ENCODE data around the gene SRSF3.

Gene SRSF3

GRCh38 chr6:36615018-36615761 is 21.0 kb downstream of the SRSF3 start (continued):
- TF ChIP-seq SETDB1 (IDR thresholded peaks at IDR 0.05; ENCODE audit: insufficient read length, low read length) (no peak), SP7 (tag by site-specific recombination; IDR thresholded peaks at IDR 0.05) (peak; percentile 80), ZNF776 (tag by site-specific recombination; IDR thresholded peaks at IDR 0.05; ENCODE audit: borderline replicate concordance) (no peak), ZFP3 (tag by site-specific recombination; IDR thresholded peaks at IDR 0.05; ENCODE audit: low read depth) (no peak), ZNF449 (tag by site-specific recombination; IDR thresholded peaks at IDR 0.05) (peak; percentile 54; the same call in 1 of the 2 replicates), TRIM28 (IDR thresholded peaks at IDR 0.05; ENCODE audit: borderline replicate concordance, low read length) (no peak), ZNF707 (tag by site-specific recombination; IDR thresholded peaks at IDR 0.05) (no peak), ZXDB (tag by site-specific recombination; IDR thresholded peaks at IDR 0.05) (peak; percentile 34; the same call in 1 of the 2 replicates), ZNF664 (tag by site-specific recombination; IDR thresholded peaks at IDR 0.05) (peak; percentile 89), ZNF558 (tag by site-specific recombination; IDR thresholded peaks at IDR 0.05) (0 out of 2 replicates have a peak, but pooled peaks have one; percentile 31), ZNF10 (tag by site-specific recombination; IDR thresholded peaks at IDR 0.05) (no peak), ZNF670 (tag by site-specific recombination; IDR thresholded peaks at IDR 0.05; ENCODE audit: low read depth) (no peak), ZNF623 (tag by site-specific recombination; IDR thresholded peaks at IDR 0.05) (no peak), ZNF518A (tag by site-specific recombination; conservative IDR thresholded peaks at IDR 0.05; ENCODE audit: low read depth) (no peak), ZNF274 (IDR thresholded peaks at IDR 0.05; ENCODE audit: low read length) (no peak), ZNF274 (tag by site-specific recombination; IDR thresholded peaks at IDR 0.05; ENCODE audit: borderline replicate concordance) (no peak), ZNF23 (tag by site-specific recombination; IDR thresholded peaks at IDR 0.05; ENCODE audit: borderline replicate concordance) (no peak), ZNF280C (tag by site-specific recombination; IDR thresholded peaks at IDR 0.05) (no peak), ZNF391 (tag by site-specific recombination; IDR thresholded peaks at IDR 0.05; ENCODE audit: borderline replicate concordance, low read depth) (peak; percentile 78), MYNN (tag by site-specific recombination; IDR thresholded peaks at IDR 0.05; ENCODE audit: borderline replicate concordance) (no peak), ZEB2 (tag by site-specific recombination; IDR thresholded peaks at IDR 0.05) (peak; percentile 54), HOXA7 (CRISPR knock-in tag; IDR thresholded peaks at IDR 0.05; ENCODE audit: borderline replicate concordance) (no peak)
- TF ChIP-seq, protein P1, sequence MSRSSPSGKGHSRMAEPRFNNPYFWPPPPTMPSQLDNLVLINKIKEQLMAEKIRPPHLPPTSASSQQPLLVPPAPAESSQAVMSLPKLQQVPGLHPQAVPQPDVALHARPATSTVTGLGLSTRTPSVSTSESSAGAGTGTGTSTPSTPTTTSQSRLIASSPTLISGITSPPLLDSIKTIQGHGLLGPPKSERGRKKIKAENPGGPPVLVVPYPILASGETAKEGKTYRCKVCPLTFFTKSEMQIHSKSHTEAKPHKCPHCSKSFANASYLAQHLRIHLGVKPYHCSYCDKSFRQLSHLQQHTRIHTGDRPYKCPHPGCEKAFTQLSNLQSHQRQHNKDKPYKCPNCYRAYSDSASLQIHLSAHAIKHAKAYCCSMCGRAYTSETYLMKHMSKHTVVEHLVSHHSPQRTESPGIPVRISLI (tag by site-specific recombination; IDR thresholded peaks at IDR 0.05), result peak; percentile 97
- TF ChIP-seq, protein P2, sequence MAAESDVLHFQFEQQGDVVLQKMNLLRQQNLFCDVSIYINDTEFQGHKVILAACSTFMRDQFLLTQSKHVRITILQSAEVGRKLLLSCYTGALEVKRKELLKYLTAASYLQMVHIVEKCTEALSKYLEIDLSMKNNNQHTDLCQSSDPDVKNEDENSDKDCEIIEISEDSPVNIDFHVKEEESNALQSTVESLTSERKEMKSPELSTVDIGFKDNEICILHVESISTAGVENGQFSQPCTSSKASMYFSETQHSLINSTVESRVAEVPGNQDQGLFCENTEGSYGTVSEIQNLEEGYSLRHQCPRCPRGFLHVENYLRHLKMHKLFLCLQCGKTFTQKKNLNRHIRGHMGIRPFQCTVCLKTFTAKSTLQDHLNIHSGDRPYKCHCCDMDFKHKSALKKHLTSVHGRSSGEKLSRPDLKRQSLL (tag by site-specific recombination; IDR thresholded peaks at IDR 0.05), result no peak
- TF ChIP-seq, protein P3, sequence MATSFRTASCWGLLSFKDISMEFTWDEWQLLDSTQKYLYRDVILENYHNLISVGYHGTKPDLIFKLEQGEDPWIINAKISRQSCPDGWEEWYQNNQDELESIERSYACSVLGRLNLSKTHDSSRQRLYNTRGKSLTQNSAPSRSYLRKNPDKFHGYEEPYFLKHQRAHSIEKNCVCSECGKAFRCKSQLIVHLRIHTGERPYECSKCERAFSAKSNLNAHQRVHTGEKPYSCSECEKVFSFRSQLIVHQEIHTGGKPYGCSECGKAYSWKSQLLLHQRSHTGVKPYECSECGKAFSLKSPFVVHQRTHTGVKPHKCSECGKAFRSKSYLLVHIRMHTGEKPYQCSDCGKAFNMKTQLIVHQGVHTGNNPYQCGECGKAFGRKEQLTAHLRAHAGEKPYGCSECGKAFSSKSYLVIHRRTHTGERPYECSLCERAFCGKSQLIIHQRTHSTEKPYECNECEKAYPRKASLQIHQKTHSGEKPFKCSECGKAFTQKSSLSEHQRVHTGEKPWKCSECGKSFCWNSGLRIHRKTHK (tag by site-specific recombination; IDR thresholded peaks at IDR 0.05), result no peak
- TF ChIP-seq, protein P4, sequence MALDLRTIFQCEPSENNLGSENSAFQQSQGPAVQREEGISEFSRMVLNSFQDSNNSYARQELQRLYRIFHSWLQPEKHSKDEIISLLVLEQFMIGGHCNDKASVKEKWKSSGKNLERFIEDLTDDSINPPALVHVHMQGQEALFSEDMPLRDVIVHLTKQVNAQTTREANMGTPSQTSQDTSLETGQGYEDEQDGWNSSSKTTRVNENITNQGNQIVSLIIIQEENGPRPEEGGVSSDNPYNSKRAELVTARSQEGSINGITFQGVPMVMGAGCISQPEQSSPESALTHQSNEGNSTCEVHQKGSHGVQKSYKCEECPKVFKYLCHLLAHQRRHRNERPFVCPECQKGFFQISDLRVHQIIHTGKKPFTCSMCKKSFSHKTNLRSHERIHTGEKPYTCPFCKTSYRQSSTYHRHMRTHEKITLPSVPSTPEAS (tag by site-specific recombination; IDR thresholded peaks at IDR 0.05), result peak; percentile 34; the same call in 1 of the 2 replicates
